MM.1S (cell line): ENCODE results near the gene FIBP.

Experiments used
- CTCF ChIP-seq: fragments of 300-600 bp; sonication (generic); IDR thresholded peaks from 2 replicates; pipeline ENCODE4 v1.5.1; 2016; ENCODE audit warnings: antibody characterized with exemption, low read length, mixed read lengths
- EZH2 ChIP-seq: fragments of 300-600 bp; sonication (generic); optimal IDR thresholded peaks from 2 replicates; pipeline ENCODE3; 2017; ENCODE audit warnings: low read depth, mild to moderate bottlenecking, antibody characterized with exemption, low read length, mixed read lengths

GRCh38 chr11:65851811-65852507 lies 36.3 kb downstream of the FIBP start:
- TF ChIP-seq CTCF = no peak
- no peak for TF ChIP-seq EZH2
